GM19240 (cell line): ENCODE measurements around the gene MED15.
A peak's percentile ranks its signal among the peaks of the same experiment; 100 is the strongest.

Source experiments
- DNase-seq: peaks from one replicate; pipeline ENCODE4 v3.0.0; 2011; ENCODE audit warnings: low spot score; ENCODE audit not compliant: insufficient read length

Gene MED15

GRCh38 chr22:20569059-20570058 is 61.9 kb downstream of the MED15 start:
- no peak for DNase-seq

GRCh38 chr22:20571078-20571503 is 63.7 kb downstream of the MED15 start:
- no peak for DNase-seq

- peak; percentile 55 for DNase-seq
Observed at GRCh38 chr22:20571531-20572007, 64.2 kb downstream of the MED15 start.

GRCh38 chr22:20572132-20572802 is 64.9 kb downstream of the MED15 start:
- no peak for DNase-seq

- no peak for DNase-seq
Observed at GRCh38 chr22:20573176-20573832, 65.9 kb downstream of the MED15 start.

GRCh38 chr22:20573833-20574615 is 66.6 kb downstream of the MED15 start:
- no peak for DNase-seq

GRCh38 chr22:20574920-20575353 is 67.5 kb downstream of the MED15 start:
- DNase-seq, result no peak

- DNase-seq, result no peak
Observed at GRCh38 chr22:20575724-20576444, 68.5 kb downstream of the MED15 start.

GRCh38 chr22:20576445-20576816 is 69.0 kb downstream of the MED15 start:
- DNase-seq, result no peak

- DNase-seq, result no peak
Observed at GRCh38 chr22:20577045-20577444, 69.6 kb downstream of the MED15 start.

GRCh38 chr22:20577549-20577975 is 70.2 kb downstream of the MED15 start:
- DNase-seq, result no peak

- no peak for DNase-seq
Observed at GRCh38 chr22:20578192-20578591, 70.8 kb downstream of the MED15 start.

- no peak for DNase-seq
Observed at GRCh38 chr22:20578707-20579106, 71.3 kb downstream of the MED15 start.

- no peak for DNase-seq
Observed at GRCh38 chr22:20579273-20580120, 72.1 kb downstream of the MED15 start.

- DNase-seq, result no peak
Observed at GRCh38 chr22:20580179-20580578, 72.8 kb downstream of the MED15 start.

- no peak for DNase-seq
Observed at GRCh38 chr22:20580611-20581502, 73.4 kb downstream of the MED15 start.

GRCh38 chr22:20581503-20582170 is 74.2 kb downstream of the MED15 start:
- DNase-seq, result no peak

GRCh38 chr22:20582171-20582511 is 74.7 kb downstream of the MED15 start:
- DNase-seq, result no peak
